ENCODE measurements around the gene STAC3. TPM values are rescaled to one million over a fixed set of nuclear protein-coding genes. Genes with fewer than 3 reads are reported as not detected.
A peak's percentile ranks its signal among the peaks of the same experiment; 100 is the strongest.

The STAC3 gene
- total and polyA plus RNA-seq, 9 of the 15 experiments (the other 6 are each of a cell fraction or from before 2014, with no cell fraction given) = 0.45 to 6.4 (median 3.3) TPM

DNA sequence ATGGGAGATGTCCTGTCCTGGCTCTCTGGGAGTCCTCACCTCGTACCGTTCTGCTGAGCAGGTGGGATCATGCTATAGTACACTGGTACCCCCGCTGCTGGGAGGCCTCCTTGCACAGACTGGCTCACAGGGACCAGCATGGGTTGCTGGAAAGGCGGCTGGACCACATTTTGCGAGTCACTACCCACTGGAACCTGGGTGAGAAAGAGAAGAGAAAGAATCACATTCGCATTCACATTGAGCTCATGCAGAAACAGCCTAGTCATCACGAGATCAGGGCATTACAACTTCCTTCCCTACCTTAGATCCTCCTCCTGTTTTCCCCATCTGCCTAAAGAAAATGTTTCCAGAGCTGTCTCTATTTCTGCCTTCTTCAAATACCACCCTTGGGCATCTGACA, 17.3 kb upstream of the STAC3 start:
- ATAC-seq = no peak
- CTCF ChIA-PET (ENCODE audit: low intra/inter-chr PET ratio) = no interaction called here
- in situ Hi-C loops (cut with MboI) = no loop called here

More for the DNA sequence above, 17.3 kb upstream of the STAC3 start:
- Histone ChIP-seq H4K20me1 (replicated peaks; ENCODE audit: control insufficient read depth, insufficient read depth, low read length) (no peaks in the 10 kb centered on the region), H3K27ac (ENCODE audit: extremely low read depth, low read depth, low read length) (no peak overlapping the region; the same call in 2 of the 3 replicates), H3K27me3 (ENCODE audit: control insufficient read depth in 2 of 2, insufficient read depth in 2 of 2, low read length in 2 of 2) (no peaks in the 10 kb centered on the region), H2AFZ (ENCODE audit: low read depth, low read length) (no peak overlapping the region), H3K9me3 (replicated peaks; ENCODE audit: control insufficient read depth, insufficient read depth, low read depth, low read length) (no peaks in the 10 kb centered on the region), H3K4me3 (no peak overlapping the region), H3K79me2 (ENCODE audit: control insufficient read depth, insufficient read depth, low read length) (no peaks in the 10 kb centered on the region), H3K9me1 (ENCODE audit: control insufficient read depth, insufficient read depth, low read length) (no peaks in the 10 kb centered on the region), H3K4me2 (ENCODE audit: insufficient read depth, low read length) (no peak overlapping the region), H3K9ac (ENCODE audit: insufficient read depth in 1 of 2, low read depth in 2 of 2, low read length in 2 of 2) (peak overlapping the region in 1 of 2 experiments; percentile 76; a peak in 1 of 4 replicates), H3K4me1 (replicated peaks in 1 of 2; ENCODE audit: control insufficient read depth in 2 of 2, insufficient read depth in 2 of 2, low read length in 2 of 2) (peaks cover 7 to 11% of the 10 kb centered on the region in 2 experiments; a peak in 4 of 5 replicates), H3K36me3 (ENCODE audit: control insufficient read depth, insufficient read depth, low read length) (peaks cover 34% of the 10 kb centered on the region; the same call in 2 of the 3 replicates)
- DNase-seq (ENCODE audit: extremely low read depth in 1 of 4, low spot score in 3 of 4) (no peak), FAIRE-seq (no peak)
- POLR2A ChIA-PET = interaction anchor here (0.6 kb wide), 2 partner anchors 17 to 273 kb away, joined by 3 to 4 read pairs; partner anchors contain the start of gene STAC3
- WGBS (ENCODE audit: insufficient coverage, low coverage, missing lambda C conversion rate) = 53% methylated on average over 7 of the region's 7 CpGs
- intact Hi-C loops (cut with micrococcal nuclease) = no loop called here
- TF ChIP-seq CCNT2 (IDR thresholded peaks at IDR 0.05; ENCODE audit: borderline replicate concordance, extremely low read depth, insufficient read length, low read depth, low read length) (no peak), C11orf30 (IDR thresholded peaks at IDR 0.05; ENCODE audit: low read depth) (peak; percentile 75), SOX6 (IDR thresholded peaks at IDR 0.05) (no peak), NRF1 (conservative IDR thresholded peaks at IDR 0.05 in 1 of 2, IDR thresholded peaks at IDR 0.05 in 1 of 2) (no peak), MAFG (tag; conservative IDR thresholded peaks at IDR 0.05) (peak; percentile 74), ZNF316 (IDR thresholded peaks at IDR 0.05) (peak; percentile 73), CEBPG (CRISPR knock-in tag; IDR thresholded peaks at IDR 0.05) (no peak), CEBPG (tag; conservative IDR thresholded peaks at IDR 0.05 in 1 of 2, IDR thresholded peaks at IDR 0.05 in 1 of 2) (0 out of 4 replicates have a peak, but pooled peaks of 1 of the 2 experiments have one; percentile 23), ZNF239 (CRISPR knock-in tag; IDR thresholded peaks at IDR 0.05) (no peak), NFE2 (IDR thresholded peaks at IDR 0.05; ENCODE audit: low read depth) (peak; percentile 67)
- TF ChIP-seq, protein P1, sequence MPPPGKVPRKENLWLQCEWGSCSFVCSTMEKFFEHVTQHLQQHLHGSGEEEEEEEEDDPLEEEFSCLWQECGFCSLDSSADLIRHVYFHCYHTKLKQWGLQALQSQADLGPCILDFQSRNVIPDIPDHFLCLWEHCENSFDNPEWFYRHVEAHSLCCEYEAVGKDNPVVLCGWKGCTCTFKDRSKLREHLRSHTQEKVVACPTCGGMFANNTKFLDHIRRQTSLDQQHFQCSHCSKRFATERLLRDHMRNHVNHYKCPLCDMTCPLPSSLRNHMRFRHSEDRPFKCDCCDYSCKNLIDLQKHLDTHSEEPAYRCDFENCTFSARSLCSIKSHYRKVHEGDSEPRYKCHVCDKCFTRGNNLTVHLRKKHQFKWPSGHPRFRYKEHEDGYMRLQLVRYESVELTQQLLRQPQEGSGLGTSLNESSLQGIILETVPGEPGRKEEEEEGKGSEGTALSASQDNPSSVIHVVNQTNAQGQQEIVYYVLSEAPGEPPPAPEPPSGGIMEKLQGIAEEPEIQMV (tag; conservative IDR thresholded peaks at IDR 0.05; ENCODE audit: low read depth) = no peak
- BruUV-seq (replicated peaks) = no TSS peak
